CD4-positive, alpha-beta T cell (primary cell): ENCODE results near the gene PTPRT. TPM values are rescaled to one million over a fixed set of nuclear protein-coding genes. Genes with fewer than 3 reads are reported as not detected.

Experiments used
- ATAC-seq: fragments of 200-7000 bp; cut with Tn5 transposase; one replicate; pipeline ENCODE4 v1.10.0; 2022; ENCODE audit warnings: mild to moderate bottlenecking; ENCODE audit not compliant: poor library complexity
- CTCF ChIA-PET: fragments of 350-600 bp; sonication (Branson Sonifier 250); formaldehyde crosslinking; loops from one replicate; lab custom pipeline; 2021; ENCODE audit warnings: antibody characterized with exemption, inconsistent platforms; lab: Charles Lee
- POLR2A ChIA-PET: fragments of 350-600 bp; sonication (Branson Sonifier 250); formaldehyde crosslinking; loops from one replicate; lab custom pipeline; 2021; ENCODE audit warnings: antibody characterized with exemption, inconsistent platforms; lab: Charles Lee
- DNase-seq, 14 experiments: peaks; one replicate each; pipeline ENCODE4 v3.0.0-alpha.2; 2013 to 2020; ENCODE audit warnings: mixed read lengths in 2 of 14
- H3K27ac ChIP-seq, 2 donors: one replicate each; pipeline versions ENCODE4 v1.5.1 to v1.7.0; 2013; ENCODE audit warnings: low read length in 2 of 2, low read depth in 1 of 2, mild to moderate bottlenecking in 1 of 2
- H3K27me3 ChIP-seq, 2 experiments: 1 replicate in 1 of 2; 2 replicates in 1 of 2; pipeline versions ENCODE4 v1.6.1 to v1.7.0; 2013; ENCODE audit warnings: low read length in 2 of 2, control low read depth in 1 of 2, mild to moderate bottlenecking in 1 of 2, moderate library complexity in 1 of 2; ENCODE audit not compliant: insufficient read depth in 2 of 2, control insufficient read depth in 1 of 2
- H3K36me3 ChIP-seq: one replicate; pipeline ENCODE4 v1.6.1; 2013; ENCODE audit warnings: low read length, control low read depth; ENCODE audit not compliant: insufficient read depth
- H3K4me1 ChIP-seq: one replicate; pipeline ENCODE4 v1.6.1; 2013; ENCODE audit warnings: low read length, control low read depth; ENCODE audit not compliant: insufficient read depth
- H3K4me3 ChIP-seq: one replicate; pipeline ENCODE4 v1.5.1; 2013; ENCODE audit warnings: mild to moderate bottlenecking, low read length, moderate library complexity
- H3K9me3 ChIP-seq, 2 experiments: 1 replicate in 1 of 2; 2 replicates in 1 of 2; pipeline versions ENCODE4 v1.6.1 to v1.7.0; 2013; ENCODE audit warnings: low read length in 2 of 2, mild to moderate bottlenecking in 2 of 2, control low read depth in 1 of 2, moderate library complexity in 1 of 2; ENCODE audit not compliant: control insufficient read depth in 1 of 2, insufficient read depth in 1 of 2
- H3K27ac Mint-ChIP-seq: one replicate; pipeline ENCODE4 v1.8.0; 2020; ENCODE audit warnings: mixed read lengths
- H3K27me3 Mint-ChIP-seq: one replicate; pipeline ENCODE4 v1.8.0; 2021; ENCODE audit warnings: mixed read lengths
- H3K36me3 Mint-ChIP-seq: one replicate; pipeline ENCODE4 v1.8.0; 2021; ENCODE audit warnings: low read depth, mixed read lengths
- H3K4me1 Mint-ChIP-seq: one replicate; pipeline ENCODE4 v1.8.0; 2021; ENCODE audit warnings: low read depth, mixed read lengths
- H3K4me3 Mint-ChIP-seq: one replicate; pipeline ENCODE4 v1.8.0; 2020; ENCODE audit warnings: mild to moderate bottlenecking, mixed read lengths
- H3K9me3 Mint-ChIP-seq: one replicate; pipeline ENCODE4 v1.8.0; 2020; ENCODE audit warnings: mixed read lengths
- intact Hi-C, 2 experiments: fragments of 100-400 bp; cut with DNase I in 1 of 2; cut with micrococcal nuclease in 1 of 2; formaldehyde crosslinking; loops; one replicate each; pipeline versions ENCODE4 v1.15.1 to v1.9.0; 2023 to 2025; cut with DNase I, micrococcal nuclease
- total RNA-seq, 174 experiments: library from RNA in 2 of 174; stranded (reverse) in 2 of 174; gene quantifications; one replicate each; pipeline ENCODE4 v1.2.3 and lab custom pipeline; 2021 to 2026
- TF ChIP-seq, protein P1 (sequence below): fragments of 200-600 bp; IDR thresholded peaks from one replicate; pipeline ENCODE4 v1.8.0; 2022; ENCODE audit warnings: antibody characterized with exemption, mild to moderate bottlenecking

The PTPRT gene
- total RNA-seq, 2 experiments from 2014 or later, result not detected

- ChIA-PET POLR2A (no interaction called here), CTCF (no interaction called here)
- no peaks in the 10 kb centered on the region for H3K36me3 ChIP-seq
- TF ChIP-seq, protein P1, sequence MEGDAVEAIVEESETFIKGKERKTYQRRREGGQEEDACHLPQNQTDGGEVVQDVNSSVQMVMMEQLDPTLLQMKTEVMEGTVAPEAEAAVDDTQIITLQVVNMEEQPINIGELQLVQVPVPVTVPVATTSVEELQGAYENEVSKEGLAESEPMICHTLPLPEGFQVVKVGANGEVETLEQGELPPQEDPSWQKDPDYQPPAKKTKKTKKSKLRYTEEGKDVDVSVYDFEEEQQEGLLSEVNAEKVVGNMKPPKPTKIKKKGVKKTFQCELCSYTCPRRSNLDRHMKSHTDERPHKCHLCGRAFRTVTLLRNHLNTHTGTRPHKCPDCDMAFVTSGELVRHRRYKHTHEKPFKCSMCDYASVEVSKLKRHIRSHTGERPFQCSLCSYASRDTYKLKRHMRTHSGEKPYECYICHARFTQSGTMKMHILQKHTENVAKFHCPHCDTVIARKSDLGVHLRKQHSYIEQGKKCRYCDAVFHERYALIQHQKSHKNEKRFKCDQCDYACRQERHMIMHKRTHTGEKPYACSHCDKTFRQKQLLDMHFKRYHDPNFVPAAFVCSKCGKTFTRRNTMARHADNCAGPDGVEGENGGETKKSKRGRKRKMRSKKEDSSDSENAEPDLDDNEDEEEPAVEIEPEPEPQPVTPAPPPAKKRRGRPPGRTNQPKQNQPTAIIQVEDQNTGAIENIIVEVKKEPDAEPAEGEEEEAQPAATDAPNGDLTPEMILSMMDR, result no peak
- Mint-ChIP-seq H3K36me3 (no peaks in the 10 kb centered on the region), H3K27ac (no peak overlapping the region), H3K9me3 (peaks cover 21% of the 10 kb centered on the region), H3K4me1 (no peaks in the 10 kb centered on the region), H3K4me3 (no peak overlapping the region), H3K27me3 (no peaks in the 10 kb centered on the region)
- peaks cover 0 to 7% of the 10 kb centered on the region in 2 experiments for H3K9me3 ChIP-seq
- intact Hi-C loops, result no loop called here
- no peaks in the 10 kb centered on the region for H3K4me1 ChIP-seq
- no peak for ATAC-seq
- no peaks in the 10 kb centered on the region for H3K27me3 ChIP-seq
- H3K27ac ChIP-seq, result no peak overlapping the region
- H3K4me3 ChIP-seq, result no peak overlapping the region
- no peak for DNase-seq
These were observed 576.6 kb downstream of the PTPRT start for GRCh38 chr20:42613076-42613475.

GRCh38 chr20:42611889-42612837 is 577.5 kb downstream of the PTPRT start:
- Mint-ChIP-seq H3K9me3 (peaks cover 22% of the 10 kb centered on the region), H3K27me3 (no peaks in the 10 kb centered on the region), H3K4me1 (no peaks in the 10 kb centered on the region), H3K4me3 (no peak overlapping the region), H3K27ac (no peak overlapping the region), H3K36me3 (no peaks in the 10 kb centered on the region)
- TF ChIP-seq, protein P1, result no peak
- Histone ChIP-seq H3K27me3 (no peaks in the 10 kb centered on the region), H3K4me1 (no peaks in the 10 kb centered on the region), H3K27ac (no peak overlapping the region), H3K4me3 (no peak overlapping the region), H3K36me3 (no peaks in the 10 kb centered on the region), H3K9me3 (peaks cover 0 to 7% of the 10 kb centered on the region in 2 experiments)
- intact Hi-C loops, result no loop called here
- POLR2A ChIA-PET, result no interaction called here
- CTCF ChIA-PET, result no interaction called here
- DNase-seq (no peak), ATAC-seq (no peak)

DNA sequence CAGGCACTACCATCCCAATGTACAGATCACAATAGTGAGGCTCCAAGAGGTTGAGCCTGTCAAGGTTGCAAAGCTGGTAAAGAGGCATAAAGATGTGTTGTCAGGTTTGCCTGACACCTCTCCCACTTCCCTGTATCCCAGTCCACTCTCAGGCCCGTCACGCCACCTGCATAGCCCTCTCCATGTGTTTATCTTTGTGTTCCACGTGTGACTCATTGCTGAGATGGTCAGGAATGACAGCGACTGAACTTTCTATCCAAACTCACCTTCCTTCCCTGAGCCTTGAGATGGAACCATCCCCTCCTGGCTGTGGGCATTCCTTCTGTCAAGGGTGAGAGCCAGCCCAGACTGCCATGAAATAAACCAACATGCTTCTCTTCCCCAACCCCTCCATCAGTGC is 578.3 kb downstream of the PTPRT start:
- Mint-ChIP-seq H3K9me3 (peaks cover 23% of the 10 kb centered on the region), H3K27me3 (no peaks in the 10 kb centered on the region), H3K4me1 (no peaks in the 10 kb centered on the region), H3K27ac (no peak overlapping the region), H3K36me3 (no peaks in the 10 kb centered on the region), H3K4me3 (no peak overlapping the region)
- Histone ChIP-seq H3K9me3 (peaks cover 0 to 7% of the 10 kb centered on the region in 2 experiments), H3K27me3 (no peaks in the 10 kb centered on the region), H3K4me3 (no peak overlapping the region), H3K4me1 (no peaks in the 10 kb centered on the region), H3K27ac (no peak overlapping the region), H3K36me3 (no peaks in the 10 kb centered on the region)
- DNase-seq, result no peak
- ChIA-PET CTCF (no interaction called here), POLR2A (no interaction called here)
- TF ChIP-seq, protein P1, result no peak
- ATAC-seq, result no peak
- intact Hi-C loops, result no loop called here
